CD4-positive, alpha-beta T cell treated with Interleukin-6 at 100 ng/mL for 8 hours (primary cell): ENCODE results near the gene FYN.

Experiments used
- DNase-seq: peaks from one replicate; pipeline ENCODE4 v3.0.0-alpha.2; 2020; ENCODE audit warnings: mixed read lengths, low spot score

FYN gene

DNA sequence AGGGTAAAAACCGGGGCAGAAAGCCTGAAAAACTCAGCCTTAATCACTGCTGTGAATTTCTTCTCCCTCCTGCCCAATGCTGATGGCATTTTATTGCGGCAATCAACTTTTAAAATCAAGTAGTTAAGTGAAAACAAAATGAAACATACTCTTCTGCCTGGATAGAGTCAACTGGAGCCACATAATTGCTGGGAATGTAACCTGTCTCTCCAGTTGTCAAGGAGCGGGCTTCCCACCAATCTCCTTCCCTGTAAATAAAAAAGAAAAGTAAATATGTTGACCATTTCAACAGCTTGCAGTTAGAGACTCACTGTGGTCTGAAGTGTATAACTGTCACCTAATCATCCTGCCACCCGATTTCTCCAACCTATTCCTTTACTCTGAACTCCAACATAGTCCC, 165.5 kb downstream of the FYN start:
- DNase-seq = no peak

DNA sequence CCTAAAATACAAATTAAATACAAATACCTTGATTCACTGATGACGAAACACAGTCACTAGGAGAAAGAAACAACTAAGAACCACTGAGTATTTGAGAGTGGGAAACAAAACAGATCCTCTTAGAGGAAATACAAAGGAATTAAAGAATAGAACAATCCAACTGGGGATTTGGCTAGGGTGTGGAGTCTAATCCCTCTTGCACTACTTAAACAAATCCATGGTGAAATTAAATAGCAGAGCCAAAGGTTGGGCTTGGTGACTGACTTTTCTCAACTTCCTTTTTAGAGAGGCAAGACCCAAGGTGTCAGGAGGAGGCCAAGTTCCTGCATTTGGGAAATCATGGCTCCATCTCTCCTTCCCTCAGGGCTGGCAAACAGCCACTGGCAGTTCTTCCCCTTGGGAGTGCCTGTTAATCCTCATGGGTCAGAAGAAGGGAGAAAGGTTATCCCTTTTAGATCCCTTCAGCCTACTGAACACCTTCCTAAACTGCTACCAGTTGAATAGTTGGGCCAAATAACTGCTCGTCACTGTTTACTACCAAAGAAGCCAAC, 166.3 kb downstream of the FYN start:
- DNase-seq = no peak

DNA sequence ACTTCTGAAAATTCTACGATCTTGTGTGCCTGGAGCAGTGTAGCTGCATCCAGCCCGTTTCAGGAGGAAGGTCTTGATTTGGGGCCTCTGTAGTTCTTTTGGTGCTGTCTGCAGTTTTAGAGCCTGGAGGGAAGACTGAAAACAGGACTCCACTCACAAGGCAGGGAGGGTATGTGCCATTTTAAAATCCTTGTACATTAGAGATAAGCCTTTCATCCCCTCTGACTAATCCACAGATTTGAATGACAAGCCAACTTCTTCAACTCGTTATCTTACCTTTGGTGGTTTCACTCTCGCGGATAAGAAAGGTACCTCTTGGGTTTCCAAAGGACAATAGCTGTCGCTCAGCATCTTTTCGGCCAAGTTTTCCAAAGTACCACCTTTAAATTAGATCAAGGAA, 169.5 kb downstream of the FYN start:
- no peak for DNase-seq

DNA sequence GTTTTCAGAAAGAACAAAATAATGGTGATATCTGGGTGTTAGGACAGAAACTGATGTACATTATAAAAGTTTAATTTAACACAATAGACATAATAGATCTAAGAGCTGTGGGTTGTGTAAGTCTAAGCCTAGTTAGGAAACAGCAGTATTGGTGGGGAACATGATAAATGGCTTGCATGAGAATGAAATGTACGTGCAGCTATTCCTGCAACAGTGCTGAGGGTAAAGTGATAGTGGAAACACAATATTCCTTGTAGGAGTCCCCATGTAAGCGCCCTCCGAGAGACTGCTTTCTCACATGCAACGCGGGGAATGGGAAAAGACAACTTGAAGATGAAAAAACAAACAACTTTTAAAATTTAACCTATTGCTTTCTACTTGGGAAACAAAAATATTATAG, 171.0 kb downstream of the FYN start:
- DNase-seq = no peak

DNA sequence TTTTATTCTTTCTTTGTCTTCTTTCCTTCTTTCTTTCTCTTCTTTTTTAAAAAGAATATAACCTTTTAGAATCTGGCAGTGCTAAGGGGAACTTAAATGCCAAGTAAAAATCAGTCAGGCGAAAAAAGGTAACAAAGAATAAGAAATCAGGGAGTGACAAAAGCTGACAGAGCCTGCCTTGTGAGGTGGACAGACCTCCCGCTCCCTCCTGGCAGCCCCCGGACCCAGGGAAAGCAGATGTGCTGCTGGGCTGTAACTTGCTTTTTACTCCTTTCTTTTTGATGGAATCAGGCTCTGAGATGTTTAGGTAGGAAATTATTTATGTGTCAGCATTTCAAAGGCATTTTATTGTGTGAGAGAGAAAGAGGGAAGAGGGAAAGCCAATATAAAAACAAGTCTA, 172.1 kb downstream of the FYN start:
- DNase-seq = no peak

DNA sequence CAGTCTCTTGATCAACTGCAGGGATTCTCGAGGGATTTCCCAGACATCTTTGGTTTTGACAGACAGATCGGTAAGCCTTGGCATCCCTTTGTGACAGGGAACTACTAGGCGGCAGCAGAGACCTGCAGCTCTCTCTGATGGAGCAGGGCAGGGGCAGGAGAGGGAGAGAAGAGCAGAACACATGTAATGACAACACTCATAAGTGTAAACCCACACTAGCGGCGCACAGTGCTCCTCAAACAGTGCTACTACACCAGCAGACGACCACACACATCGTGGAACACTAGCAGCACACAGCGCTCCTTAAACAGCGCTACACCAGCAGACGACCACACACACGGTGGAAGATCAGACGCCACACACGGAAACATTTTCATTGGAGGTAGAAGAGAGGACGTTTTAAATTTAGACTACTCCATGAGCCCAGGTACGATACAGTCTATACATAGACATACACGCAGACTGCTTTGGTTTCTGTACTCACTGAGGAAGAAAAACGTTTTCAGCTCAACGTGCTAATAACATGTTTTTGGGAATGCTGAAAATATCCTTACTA, 173.0 kb downstream of the FYN start:
- no peak for DNase-seq

DNA sequence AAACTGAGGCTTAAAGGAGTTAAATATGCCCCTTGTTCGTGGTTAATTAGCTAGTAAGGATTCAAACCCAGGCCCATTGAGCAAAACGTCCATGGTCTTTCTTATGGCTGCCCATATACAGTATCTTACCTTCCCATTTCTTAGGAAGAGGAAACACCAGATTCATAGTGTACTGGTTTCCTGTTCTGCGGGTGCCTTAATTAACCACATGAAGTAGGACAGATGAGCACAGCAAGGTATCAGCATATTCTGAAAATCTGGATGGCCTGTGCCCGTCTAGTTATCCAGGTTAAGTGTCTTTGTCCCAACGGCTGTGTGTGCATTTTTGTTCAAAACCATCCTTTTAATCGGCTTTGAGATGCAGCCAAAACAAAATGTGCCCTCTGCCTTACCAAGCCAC, 174.1 kb downstream of the FYN start:
- no peak for DNase-seq

DNA sequence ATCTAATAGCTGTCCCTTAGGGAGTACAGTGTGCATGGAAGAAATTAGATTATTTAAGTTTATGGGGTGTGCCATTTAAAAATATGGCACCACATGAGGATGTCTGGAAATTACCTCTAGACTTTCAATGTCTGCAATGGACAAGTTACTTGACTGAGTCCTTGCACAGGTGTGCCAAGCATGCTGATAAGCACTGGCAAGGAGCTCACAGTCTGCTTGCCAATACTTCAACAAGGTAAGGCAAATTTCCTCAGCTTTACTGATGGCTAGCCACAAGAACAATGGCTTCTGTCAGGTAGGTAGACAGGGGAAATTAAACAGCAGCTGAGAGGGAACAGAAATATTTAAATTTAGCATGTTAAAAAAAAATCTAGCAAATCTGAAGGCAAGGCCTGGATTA, 176.4 kb downstream of the FYN start:
- no peak for DNase-seq

DNA sequence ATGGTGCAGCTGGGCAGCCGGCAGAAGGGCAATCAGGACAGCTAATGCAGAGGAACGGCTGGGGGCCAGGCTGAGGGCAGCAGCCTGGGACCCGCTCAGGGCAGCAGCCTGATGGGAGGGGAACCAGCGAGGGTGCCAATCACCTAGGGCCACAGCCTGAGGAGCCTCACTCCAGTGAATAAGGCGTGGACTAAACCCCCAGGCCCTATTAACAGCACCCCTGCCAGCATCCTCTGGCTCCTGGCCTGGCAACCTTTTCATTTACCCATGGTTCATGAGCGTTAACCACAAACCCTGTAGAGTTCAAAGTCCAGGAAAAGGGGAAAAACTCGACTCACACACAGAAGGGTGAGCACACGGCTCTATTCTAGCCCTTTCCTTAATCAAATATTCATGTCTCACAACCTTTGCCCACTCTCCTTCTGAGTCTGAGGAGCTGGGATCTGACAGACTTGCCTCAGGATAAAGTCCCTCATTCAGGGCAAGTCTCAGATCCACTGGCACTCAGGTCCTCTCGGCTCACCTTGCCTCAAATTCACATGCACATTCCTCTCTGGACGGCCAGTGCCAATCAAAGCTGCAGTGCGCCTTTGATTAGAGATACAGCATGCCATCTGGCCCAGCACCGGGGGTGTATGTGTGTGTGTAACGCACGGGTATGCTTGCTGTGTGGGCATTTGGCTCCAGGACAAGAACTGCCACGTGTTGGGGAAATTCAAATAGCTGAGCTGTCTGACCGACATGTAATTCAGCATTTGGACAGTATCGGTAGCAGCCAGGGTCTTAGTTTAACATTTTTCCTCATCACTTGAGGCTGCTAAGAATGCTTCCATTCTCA, 180.7 kb downstream of the FYN start:
- DNase-seq = no peak

DNA sequence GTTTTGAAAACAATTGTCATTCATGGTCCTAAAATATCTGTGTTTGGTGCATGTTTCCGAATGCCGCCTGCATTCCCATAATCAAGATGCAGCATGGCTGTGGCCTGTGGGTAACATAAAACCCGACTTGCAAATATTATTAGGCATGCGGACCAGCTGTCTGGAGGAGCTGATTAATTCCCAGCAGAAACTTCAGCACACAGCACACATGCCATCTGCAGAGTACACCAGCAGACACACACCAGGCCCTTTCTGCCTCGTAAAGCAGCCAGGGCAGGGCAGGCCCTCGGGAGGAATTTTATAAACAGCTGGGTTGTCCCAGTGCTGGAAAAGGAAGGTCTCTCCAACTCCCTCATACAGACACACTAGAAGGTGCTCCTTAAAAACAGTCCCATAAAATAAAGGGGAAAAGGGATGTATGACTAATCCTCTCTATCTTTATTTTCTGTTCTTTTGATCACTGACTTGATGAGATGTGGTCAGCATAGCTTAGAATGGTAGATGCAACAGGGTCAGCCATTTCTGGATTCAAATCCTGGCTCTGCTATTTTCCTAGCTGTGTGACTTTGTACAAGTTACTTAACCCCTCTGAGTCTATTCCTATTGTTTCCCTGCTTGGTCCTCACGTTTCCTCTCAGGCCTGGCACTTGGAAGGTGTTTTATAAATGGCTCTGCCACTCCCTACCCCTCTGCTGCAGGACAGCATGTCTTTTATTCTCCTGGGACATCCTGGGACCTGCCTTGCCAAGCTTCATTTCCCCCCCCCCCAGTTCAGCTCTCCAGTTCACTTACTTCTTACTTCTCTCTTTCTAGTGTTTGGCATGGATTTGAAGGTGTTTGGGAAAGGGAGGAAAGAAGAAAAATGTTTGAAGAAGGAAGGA, 181.7 kb downstream of the FYN start:
- no peak for DNase-seq

DNA sequence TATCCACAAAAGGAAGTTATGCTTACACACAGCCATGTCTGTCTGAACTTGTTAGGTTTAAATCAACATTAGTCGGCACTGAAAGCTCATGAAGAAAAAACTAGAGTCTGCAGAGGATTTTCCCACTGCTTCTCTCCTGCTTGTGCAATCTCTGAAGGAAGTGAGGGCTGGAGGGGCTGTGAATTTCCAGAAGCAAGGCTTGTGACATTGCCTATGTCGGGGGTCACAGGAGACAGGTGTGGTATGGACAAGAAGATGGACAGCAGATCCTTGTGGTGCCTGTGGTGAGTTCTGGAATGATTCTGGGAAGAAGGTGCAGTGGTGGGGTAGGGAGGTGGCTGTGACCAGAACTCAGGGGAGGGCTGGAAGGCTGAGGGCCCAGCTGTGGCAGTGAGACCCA, 183.3 kb downstream of the FYN start:
- DNase-seq = no peak

DNA sequence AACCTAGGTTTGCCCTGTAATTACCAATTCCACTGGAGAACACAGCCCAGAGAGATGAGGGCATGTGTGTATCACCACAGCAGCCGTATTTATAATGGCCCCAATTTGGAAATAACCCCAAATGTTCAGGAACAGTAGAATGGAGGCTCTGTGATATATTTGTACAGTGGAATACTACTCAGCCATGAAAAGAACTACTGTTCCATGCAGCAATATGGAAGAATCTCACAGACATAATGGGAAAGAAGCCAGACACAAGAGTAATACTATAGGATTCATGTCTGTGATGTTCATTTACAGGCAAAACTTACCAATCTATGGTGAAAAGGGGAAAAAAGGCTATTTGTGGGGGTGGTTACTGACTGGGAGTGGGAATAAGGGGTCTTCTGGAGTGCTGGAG, 183.8 kb downstream of the FYN start:
- no peak for DNase-seq

DNA sequence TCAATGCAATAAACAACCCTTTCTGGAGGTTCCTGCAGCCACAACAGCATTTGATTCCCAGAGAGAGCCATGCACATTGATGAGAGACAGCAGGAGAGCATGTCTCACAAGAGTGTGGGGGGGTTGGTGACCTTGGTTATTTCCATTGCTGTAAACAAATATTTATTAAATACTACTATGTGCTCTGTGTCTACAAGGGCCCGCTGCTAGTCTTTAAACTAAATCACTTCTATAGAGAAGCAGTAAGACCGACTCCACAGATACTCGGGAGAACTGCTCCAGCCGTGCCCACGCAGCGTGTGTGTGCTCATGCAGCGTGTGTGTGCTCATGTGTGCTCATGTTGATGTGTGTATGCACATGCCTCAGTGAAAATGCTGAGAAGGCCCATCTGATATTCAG, 184.9 kb downstream of the FYN start:
- no peak for DNase-seq

DNA sequence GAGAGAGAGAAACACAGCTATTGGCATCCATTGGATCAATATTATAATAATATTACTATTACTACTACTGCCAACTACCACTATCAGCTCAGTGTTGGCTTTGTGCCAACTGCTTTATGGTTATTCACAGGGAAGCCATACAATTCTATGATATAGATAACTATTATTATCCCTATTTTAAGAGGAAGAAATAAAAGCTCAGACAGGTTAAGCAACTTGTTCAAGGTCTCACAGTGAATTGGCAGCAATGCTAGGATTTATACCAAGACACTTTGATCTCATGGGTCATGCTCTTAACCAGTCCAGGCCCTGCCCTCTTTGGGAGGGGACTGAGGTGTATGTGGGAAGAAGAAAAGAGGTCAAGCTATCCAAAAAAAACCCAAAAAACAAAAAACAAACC, 185.6 kb downstream of the FYN start:
- no peak for DNase-seq

DNA sequence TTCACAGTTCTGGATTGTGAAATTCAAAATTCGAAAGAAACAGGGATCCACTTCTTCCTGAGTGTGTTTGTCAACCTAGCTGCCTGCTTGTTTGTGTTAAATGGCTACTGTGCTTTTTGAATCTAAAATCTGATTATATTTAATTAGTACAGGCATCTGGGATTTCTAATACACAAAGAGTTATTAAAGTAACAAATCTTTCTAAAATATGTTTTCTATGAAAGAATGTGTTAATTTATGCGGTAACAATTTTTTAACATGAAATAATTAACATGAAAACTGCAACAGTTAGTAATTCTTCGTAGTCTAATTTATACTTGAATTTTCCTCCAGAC, 186.4 kb downstream of the FYN start:
- DNase-seq = no peak

DNA sequence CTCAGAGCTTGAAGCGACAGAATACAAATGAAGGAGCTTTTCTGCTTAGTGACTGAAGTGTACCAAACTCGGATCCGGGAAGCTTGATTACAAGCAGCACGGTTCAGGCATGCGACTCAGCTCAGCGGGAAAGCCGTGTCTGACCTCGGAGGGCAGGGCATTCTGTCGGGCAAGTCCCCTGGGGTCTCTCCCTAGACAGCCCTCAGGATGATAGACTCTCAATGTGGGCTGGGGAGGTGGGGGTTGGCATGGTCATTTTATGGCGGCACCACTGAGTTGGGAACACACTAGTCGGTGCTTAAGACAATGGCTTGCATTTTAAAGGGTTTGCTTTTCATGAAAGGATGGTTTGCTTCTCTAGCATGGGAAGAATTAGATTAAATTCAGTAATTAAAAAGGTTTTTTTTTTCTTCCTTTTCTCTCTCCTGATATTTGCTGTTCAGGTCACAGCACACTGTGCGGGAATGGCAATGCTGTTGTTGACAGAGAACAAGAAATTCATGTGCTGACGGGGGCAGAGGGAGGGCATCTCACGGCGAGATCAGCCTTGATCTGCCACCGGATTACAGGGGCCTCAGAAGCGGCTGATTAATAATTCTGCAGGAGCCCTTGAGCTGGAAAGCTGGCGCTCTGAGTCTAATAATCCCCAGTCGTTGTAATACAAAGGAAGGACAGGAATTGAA, 186.9 kb downstream of the FYN start:
- DNase-seq = no peak

DNA sequence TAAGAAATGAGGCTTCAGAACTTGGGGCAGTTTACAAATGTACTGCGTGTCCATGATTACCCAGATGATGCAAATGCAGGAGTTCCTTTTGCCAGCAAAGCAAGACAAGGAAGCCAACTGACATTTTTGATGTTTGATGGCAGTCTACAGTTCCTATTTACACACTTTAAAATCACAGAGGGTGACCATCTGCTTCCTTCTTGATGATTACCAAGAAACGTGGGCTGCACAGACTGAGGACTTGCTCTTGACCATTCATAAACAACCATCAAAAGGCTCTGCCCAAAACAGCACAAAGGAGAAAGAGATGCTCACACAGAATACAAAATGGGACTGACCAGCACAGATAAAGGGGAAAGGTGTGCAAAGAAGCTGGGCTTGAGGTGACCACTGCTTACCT, 187.7 kb downstream of the FYN start:
- DNase-seq = no peak

DNA sequence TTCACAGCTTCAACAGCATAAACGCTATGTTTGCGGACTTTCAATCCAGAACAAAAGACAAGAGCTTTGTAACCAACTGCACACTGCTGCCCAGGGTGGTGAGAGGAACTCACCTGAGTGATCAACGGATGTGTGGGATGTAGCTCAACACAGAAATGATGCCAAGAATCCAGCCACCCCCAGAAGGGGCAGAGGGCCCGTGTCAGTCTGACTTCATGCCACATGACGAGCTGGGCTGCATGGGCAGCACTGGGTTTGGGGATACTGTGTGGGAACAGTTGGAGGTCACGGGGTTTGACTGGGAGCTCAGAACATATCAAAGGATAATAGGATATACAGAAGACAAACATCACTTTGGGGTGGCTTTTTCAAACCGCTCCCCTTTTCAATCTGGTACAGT, 188.2 kb downstream of the FYN start:
- DNase-seq = no peak

DNA sequence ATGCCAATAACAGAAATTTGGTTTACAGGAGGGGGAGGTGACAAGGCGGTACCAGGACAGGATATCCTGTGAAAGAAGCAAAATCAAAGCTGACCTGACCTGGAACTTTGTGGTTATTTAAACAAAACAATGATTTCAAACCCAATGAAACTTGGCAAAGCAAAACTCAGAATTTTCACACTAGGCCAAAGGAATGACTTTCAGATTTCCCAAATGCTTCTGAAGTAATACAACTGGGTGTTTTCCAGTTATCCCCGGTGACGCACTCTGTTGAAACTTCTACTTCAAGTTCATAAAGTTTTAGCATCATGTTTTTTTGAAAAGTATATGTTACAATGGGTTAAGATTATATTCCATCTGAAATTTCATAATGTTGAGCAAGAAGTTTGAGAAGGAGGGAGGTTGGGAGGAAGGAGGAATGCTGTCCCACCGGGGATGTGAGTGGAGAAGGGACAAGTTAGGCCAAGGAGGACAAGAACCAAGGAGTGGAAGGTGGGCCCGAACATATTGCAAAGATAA, 189.4 kb downstream of the FYN start:
- no peak for DNase-seq

DNA sequence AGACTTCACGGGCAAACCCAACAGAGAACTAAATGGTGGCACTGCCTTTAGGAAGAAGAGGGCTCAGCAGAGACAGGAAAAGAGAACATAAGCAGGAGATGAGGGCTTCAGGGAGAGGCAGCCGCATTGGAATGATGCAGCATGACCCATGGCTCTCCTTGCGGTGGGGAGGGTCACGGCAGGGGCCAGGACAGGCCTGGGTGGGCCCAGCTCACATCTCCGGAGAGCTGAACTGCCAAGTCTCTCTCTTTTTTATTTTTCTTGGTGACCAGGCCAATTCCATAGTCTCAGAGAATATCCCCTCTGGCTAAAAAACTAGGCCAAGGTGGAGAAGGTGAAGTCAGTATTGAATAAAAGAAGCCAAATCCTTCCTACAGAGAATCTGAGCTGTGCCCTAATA, 190.1 kb downstream of the FYN start:
- DNase-seq = no peak

DNA sequence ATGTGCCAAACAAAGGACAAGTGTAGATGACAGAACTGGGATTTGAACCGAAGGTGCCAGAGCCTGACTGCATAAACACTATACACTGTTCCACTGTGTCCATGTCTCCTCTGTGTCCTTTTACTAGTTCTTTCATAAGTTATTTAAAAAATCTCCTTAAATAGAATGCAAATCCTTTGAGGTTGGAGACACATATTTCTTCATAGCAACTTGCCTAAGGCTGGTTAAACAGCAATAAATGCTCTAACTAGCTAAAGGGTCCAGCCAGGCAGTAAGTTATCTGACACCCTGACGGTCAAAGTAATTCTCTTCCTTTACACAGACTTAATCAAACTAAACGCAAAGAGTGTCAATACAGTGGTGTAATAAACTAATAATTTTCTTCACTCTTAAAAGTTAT, 191.4 kb downstream of the FYN start:
- no peak for DNase-seq
